HEK293 (cell line): Measurements from ENCODE around the gene ANOS1.

Experiments
- CTCF ChIA-PET: fragments of 350-600 bp; formaldehyde crosslinking; extraction: SDS; loops from one replicate; lab custom pipeline; 2021; ENCODE audit warnings: antibody characterized with exemption; lab: Yijun Ruan, JAX
- POLR2A ChIA-PET: fragments of 300-600 bp; formaldehyde crosslinking; extraction: SDS; loops from one replicate; lab custom pipeline; 2020; ENCODE audit warnings: antibody characterized with exemption, inconsistent platforms; lab: Yijun Ruan, JAX
- H3K27ac ChIP-seq: fragments of 200-500 bp; sonication (Bioruptor generic); 2 replicates; pipeline ENCODE4 v1.5.1; 2014; ENCODE audit warnings: low read depth, low read length, control low read depth, inconsistent platforms; ENCODE audit errors: extremely low read depth
- H3K36me3 ChIP-seq, 2 experiments: fragments of 200-500 bp in 1 of 2; sonication (Bioruptor generic) in 1 of 2; 1 replicate in 1 of 2; 2 replicates in 1 of 2; pipeline ENCODE4 v1.5.1; 2014 to 2017; ENCODE audit warnings: inconsistent platforms in 2 of 2, low read length in 2 of 2; ENCODE audit not compliant: control insufficient read depth in 2 of 2, insufficient read depth in 1 of 2
- H3K4me1 ChIP-seq: fragments of 200-500 bp; sonication (Bioruptor generic); 2 replicates; pipeline ENCODE4 v1.5.1; 2014; ENCODE audit warnings: mild to moderate bottlenecking, low read length, inconsistent platforms; ENCODE audit not compliant: control insufficient read depth, insufficient read depth
- H3K4me3 ChIP-seq: 2 replicates; pipeline ENCODE4 v1.5.1; 2011; ENCODE audit warnings: low read depth, mild to moderate bottlenecking, control low read depth, low read length, moderate library complexity
- H3K9me3 ChIP-seq: fragments of 200-500 bp; sonication (Bioruptor generic); 2 replicates; pipeline ENCODE4 v1.5.1; 2014; ENCODE audit warnings: low read depth, low read length, inconsistent platforms; ENCODE audit not compliant: control insufficient read depth, insufficient read depth
- CTCF ChIP-seq: fragments of 450-650 bp; formaldehyde crosslinking; IDR thresholded peaks from 2 replicates; pipeline ENCODE4 v1.5.1; 2016; ENCODE audit warnings: missing biosample characterization, missing genetic modification characterization
- GLI2 ChIP-seq: fragments of 450-650 bp; formaldehyde crosslinking; IDR thresholded peaks from 2 replicates; pipeline ENCODE4; 2017; ENCODE audit warnings: missing biosample characterization, missing genetic modification characterization, low read depth, borderline replicate concordance
- KLF1 ChIP-seq: fragments of 450-650 bp; formaldehyde crosslinking; IDR thresholded peaks from 2 replicates; pipeline ENCODE4 v1.5.1; 2016; ENCODE audit warnings: missing biosample characterization, missing genetic modification characterization
- KLF17 ChIP-seq: fragments of 450-650 bp; formaldehyde crosslinking; IDR thresholded peaks from 2 replicates; pipeline ENCODE4 v1.5.1; 2016; ENCODE audit warnings: missing biosample characterization, missing genetic modification characterization
- OSR2 ChIP-seq: fragments of 450-650 bp; formaldehyde crosslinking; IDR thresholded peaks from 2 replicates; pipeline ENCODE4 v1.5.1; 2016; ENCODE audit warnings: missing biosample characterization, missing genetic modification characterization
- SETDB1 ChIP-seq: IDR thresholded peaks from one replicate; pipeline ENCODE4 v1.6.1; 2017; ENCODE audit warnings: mild to moderate bottlenecking, low read length, moderate library complexity, mixed read lengths; ENCODE audit not compliant: insufficient read length
- ZBTB11 ChIP-seq: fragments of 450-650 bp; formaldehyde crosslinking; conservative IDR thresholded peaks from 2 replicates; pipeline ENCODE4 v1.5.1; 2016; ENCODE audit warnings: low read depth, missing biosample characterization, missing genetic modification characterization
- ZBTB44 ChIP-seq: fragments of 450-650 bp; IDR thresholded peaks from 2 replicates; pipeline ENCODE4 v1.5.1; 2018; ENCODE audit warnings: missing biosample characterization, mild to moderate bottlenecking, missing genetic modification characterization
- ZFP37 ChIP-seq: fragments of 450-650 bp; formaldehyde crosslinking; IDR thresholded peaks from 2 replicates; pipeline ENCODE4 v1.5.1; 2016; ENCODE audit warnings: missing biosample characterization, missing genetic modification characterization
- ZNF239 ChIP-seq: fragments of 450-650 bp; formaldehyde crosslinking; IDR thresholded peaks from 2 replicates; pipeline ENCODE4 v1.5.1; 2016; ENCODE audit warnings: missing biosample characterization, missing genetic modification characterization
- ZNF362 ChIP-seq: fragments of 450-650 bp; formaldehyde crosslinking; IDR thresholded peaks from 2 replicates; pipeline ENCODE4 v1.5.1; 2016; ENCODE audit warnings: missing biosample characterization, missing genetic modification characterization
- ZNF366 ChIP-seq: fragments of 450-650 bp; formaldehyde crosslinking; conservative IDR thresholded peaks from 2 replicates; pipeline ENCODE4 v1.5.1; 2016; ENCODE audit warnings: missing biosample characterization, missing genetic modification characterization
- ZNF404 ChIP-seq: fragments of 450-650 bp; formaldehyde crosslinking; IDR thresholded peaks from 2 replicates; pipeline ENCODE4 v1.5.1; 2017; ENCODE audit warnings: missing biosample characterization, missing genetic modification characterization
- ZNF560 ChIP-seq: fragments of 450-650 bp; formaldehyde crosslinking; IDR thresholded peaks from 2 replicates; pipeline ENCODE4 v1.5.1; 2017; ENCODE audit warnings: missing biosample characterization, missing genetic modification characterization, borderline replicate concordance
- ZNF645 ChIP-seq: fragments of 450-650 bp; formaldehyde crosslinking; IDR thresholded peaks from 2 replicates; pipeline ENCODE4; 2016; ENCODE audit warnings: missing biosample characterization, missing genetic modification characterization
- ZNF692 ChIP-seq: fragments of 450-650 bp; formaldehyde crosslinking; IDR thresholded peaks from 2 replicates; pipeline ENCODE4 v1.5.1; 2016; ENCODE audit warnings: missing biosample characterization, missing genetic modification characterization
- ZNF701 ChIP-seq: fragments of 450-650 bp; formaldehyde crosslinking; IDR thresholded peaks from 2 replicates; pipeline ENCODE4 v1.5.1; 2016; ENCODE audit warnings: missing biosample characterization, missing genetic modification characterization
- ZSCAN4 ChIP-seq: fragments of 450-650 bp; formaldehyde crosslinking; IDR thresholded peaks from 2 replicates; pipeline ENCODE4 v1.5.1; 2017; ENCODE audit warnings: missing biosample characterization, missing genetic modification characterization

The ANOS1 gene

GRCh38 chrX:8520791-8521190 lies 211.1 kb downstream of the ANOS1 start:
- Histone ChIP-seq H3K9me3 (no peaks in the 10 kb centered on the region), H3K4me1 (no peaks in the 10 kb centered on the region), H3K27ac (no peak overlapping the region), H3K4me3 (no peak overlapping the region), H3K36me3 (no peaks in the 10 kb centered on the region)
- TF ChIP-seq KLF1 (tag by site-specific recombination) (no peak), ZNF701 (tag by site-specific recombination) (no peak), ZNF645 (tag by site-specific recombination) (no peak), GLI2 (tag by site-specific recombination) (no peak), ZNF362 (tag by site-specific recombination) (no peak), ZSCAN4 (tag by site-specific recombination) (no peak), ZNF366 (tag by site-specific recombination) (no peak), OSR2 (no peak), ZNF692 (tag by site-specific recombination) (no peak), ZFP37 (tag by site-specific recombination) (no peak), KLF17 (no peak), ZBTB11 (tag by site-specific recombination) (no peak), SETDB1 (no peak), CTCF (tag by site-specific recombination) (no peak), ZNF239 (tag by site-specific recombination) (no peak), ZNF560 (tag by site-specific recombination) (no peak), ZBTB44 (tag by site-specific recombination) (no peak), ZNF404 (tag by site-specific recombination) (no peak)
- ChIA-PET CTCF (no interaction called here), POLR2A (no interaction called here)
